GM19395 (cell line): ENCODE data around the gene SLC25A51.
"Not testable (repeated sequence)": the region's sequence is repeated elsewhere in the genome, so short reads cannot be mapped to it uniquely, and the experiment has no call there.

Experiments used
- ATAC-seq: cut with Tn5 transposase; IDR thresholded peaks from one replicate; pipeline ENCODE4 v1.9.1; 2021; ENCODE audit warnings: mild to moderate bottlenecking, moderate library complexity; ENCODE audit not compliant: unreplicated experiment

The SLC25A51 gene

GRCh38 chr9:37921546-37922300, 17.8 kb upstream of the SLC25A51 start:
- no peak for ATAC-seq

GRCh38 chr9:37921168-37921510, 17.2 kb upstream of the SLC25A51 start:
- ATAC-seq = no peak

DNA sequence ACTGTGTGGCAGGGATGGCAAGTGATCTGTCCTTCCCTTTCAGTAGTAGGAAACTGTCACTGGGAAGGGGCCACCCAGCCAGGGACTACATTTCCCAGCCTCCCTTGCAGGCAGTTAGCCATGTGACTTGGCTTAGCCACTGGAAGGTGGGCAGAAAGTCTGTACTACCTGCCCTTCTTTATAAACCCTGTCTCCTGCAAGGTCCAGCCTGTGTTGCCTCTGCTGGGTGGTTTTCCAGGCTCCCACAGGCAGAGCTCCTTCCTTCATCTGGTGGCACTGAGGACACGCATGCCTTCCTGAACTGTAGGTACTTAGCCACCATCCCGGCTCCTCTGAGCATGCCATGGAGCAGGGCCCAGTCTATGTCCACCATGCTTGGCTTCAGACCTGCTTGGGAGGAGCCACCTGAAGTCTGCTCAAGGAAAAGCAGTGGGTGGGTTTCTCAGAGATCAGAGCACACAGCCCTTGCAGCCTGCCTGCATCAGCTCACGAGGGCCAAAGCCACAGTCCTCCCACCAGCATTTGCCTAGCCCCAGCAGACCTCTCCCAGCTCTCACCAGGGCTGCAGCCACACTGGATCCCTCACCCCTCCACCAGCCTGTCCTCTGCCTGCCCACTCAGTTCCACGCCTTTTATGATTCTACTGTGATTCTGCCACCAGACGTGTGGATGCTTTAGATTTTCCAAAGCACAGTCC, 16.7 kb upstream of the SLC25A51 start:
- ATAC-seq = peak; percentile 66

- no peak for ATAC-seq
Observed at GRCh38 chr9:37919956-37920335, 16.0 kb upstream of the SLC25A51 start.

DNA sequence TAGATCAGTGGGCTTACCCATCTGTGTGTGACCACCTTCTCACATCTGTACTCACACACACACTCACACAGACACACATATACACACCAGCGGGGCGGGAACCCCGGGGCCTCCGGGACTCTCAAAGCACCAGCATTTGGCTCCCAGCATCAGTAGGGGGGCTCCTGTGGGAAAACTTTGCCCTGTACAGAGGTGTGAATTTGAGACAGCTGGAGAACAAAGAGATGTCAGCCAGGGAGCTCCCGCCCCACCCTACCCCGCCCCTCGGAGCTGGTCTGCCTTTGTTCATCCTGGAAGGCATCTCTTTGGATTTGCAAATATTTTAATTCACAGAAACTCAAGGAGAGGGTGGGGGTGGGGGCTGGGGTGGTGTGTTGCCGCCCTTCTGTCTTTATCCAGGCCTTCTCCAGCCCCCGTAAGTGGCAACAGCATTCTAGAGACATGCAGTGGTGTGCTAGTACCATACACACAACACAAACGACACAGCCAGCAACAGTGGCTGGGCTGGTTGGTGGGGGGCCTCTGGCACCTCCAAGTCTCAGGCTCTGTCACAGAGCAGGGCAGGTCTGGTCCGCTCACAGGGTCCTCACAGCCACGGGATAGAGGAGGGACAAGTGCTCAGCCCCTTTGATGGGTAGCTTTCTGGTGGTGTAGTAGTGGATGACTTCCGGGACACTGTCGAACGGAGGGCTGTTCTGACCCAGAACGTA, 15.5 kb upstream of the SLC25A51 start:
- no peak for ATAC-seq

DNA sequence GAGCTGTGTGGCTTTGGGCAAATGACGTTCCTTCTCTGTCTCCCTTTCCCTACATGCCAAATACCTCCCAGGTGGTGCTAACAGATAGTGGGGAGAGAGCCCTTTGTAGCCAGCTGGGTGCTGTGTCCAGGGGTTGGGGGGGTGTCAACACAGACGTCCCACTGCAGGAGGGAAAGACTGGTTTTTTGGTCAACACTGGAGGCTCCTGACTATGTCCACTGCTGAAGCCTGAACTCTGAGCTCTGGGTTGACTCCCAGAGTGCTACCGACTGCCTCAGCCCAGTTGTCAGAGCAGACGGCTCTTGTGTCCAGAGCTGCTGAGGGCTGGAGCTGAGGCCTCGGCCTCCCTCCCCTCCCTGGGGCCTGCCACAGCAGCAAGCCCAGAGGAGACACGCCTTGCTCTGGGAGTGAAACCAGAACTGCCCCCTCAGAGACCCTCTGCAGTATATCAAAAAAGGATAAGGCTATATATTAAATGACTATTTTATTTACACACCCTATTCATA, 14.8 kb upstream of the SLC25A51 start:
- ATAC-seq = no peak

DNA sequence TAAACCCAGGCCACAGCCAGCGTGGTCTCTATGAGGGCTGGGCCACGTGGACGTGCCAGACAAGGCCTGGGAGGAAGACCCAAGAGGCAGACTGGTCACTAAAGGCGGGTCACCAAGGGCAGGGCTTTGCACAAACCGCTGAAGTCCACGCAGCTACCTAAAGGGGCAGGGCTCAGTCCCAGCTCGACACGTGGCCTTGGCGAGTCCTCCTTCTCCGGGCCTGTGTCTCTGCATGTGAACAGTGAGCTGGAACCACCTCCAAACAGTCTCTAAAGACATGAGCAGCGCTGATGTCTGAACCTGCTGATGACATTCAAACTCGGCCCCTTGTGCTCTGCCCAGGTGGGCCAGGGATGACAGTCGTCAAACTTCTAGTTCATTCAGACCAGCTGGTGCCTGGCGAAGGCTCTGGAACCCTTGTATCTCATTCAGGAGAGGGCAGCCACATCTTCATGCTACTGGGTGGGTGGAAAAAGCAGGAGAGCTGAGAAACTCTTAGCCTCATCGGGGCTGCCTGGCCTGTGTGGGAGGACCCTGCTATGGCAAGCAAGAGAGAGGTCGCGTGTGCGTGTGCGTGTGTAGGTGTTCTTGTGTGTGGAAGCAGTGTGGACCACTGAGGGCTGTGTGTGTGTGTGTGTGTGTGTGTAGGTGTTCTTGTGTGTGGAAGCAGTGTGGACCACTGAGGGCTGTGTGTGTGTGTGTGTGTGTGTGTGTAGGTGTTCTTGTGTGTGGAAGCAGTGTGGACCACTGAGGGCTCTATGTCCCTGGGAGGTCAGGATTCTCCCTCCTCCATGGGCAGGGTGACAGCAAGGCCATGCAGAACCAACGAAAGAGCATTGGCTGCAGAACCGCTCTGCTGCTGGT, 14.1 kb upstream of the SLC25A51 start:
- no peak for ATAC-seq

- ATAC-seq = no peak
Observed at GRCh38 chr9:37917313-37917731, 13.4 kb upstream of the SLC25A51 start.

GRCh38 chr9:37916471-37917312, 12.8 kb upstream of the SLC25A51 start:
- ATAC-seq = no peak

- ATAC-seq = no peak
Observed at GRCh38 chr9:37915911-37916470, 12.1 kb upstream of the SLC25A51 start.

DNA sequence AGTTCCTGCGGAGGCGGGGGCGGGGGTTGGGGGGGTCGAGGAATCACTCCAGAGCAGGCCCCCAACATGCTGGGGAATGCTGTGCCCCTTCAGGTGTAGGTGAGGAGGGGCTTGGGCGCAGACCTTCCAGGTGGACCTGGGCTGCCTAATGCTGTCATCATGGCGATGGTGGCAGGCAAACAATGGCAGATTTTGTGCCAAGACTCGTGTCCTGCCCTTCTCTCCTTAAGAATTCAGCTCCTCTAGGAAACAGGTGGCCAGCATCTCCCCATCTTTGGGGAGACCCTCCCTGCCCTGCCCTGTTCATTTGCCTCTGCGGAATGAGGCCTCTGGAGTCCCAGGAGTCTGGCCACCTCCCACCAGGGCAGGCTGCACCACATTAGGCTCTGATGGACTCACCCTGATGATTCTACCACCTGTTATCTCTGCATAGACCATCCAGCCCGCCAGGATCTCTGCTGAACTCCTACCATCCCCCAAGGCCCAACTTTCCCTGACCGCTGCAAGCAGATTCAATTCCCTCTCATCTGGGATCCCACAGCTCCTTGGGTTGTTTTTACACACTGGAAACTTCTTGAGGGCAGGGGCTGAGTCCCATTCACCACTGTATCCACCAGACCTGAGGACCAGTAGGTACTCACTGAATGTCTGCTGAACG, 10.9 kb upstream of the SLC25A51 start:
- no peak for ATAC-seq

DNA sequence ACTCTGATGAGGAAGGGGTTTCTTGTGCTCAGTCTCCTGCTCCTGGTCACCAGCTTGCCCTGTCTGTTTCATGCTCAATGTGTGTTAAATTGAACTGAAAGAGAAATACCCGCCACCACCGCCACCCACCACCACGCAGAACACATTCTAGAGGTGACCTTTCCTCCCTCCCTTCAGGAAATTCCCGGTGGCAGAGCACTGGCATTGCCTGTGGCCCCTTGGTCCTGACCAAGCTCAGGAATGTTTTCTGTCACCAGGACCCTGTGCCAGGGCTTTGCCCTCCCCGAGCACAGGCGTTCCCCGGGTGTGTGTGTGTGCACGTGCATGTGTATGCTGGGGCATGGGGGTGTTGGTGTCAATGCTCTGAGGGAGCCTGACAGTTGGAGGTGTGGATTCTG, 10.2 kb upstream of the SLC25A51 start:
- no peak for ATAC-seq

DNA sequence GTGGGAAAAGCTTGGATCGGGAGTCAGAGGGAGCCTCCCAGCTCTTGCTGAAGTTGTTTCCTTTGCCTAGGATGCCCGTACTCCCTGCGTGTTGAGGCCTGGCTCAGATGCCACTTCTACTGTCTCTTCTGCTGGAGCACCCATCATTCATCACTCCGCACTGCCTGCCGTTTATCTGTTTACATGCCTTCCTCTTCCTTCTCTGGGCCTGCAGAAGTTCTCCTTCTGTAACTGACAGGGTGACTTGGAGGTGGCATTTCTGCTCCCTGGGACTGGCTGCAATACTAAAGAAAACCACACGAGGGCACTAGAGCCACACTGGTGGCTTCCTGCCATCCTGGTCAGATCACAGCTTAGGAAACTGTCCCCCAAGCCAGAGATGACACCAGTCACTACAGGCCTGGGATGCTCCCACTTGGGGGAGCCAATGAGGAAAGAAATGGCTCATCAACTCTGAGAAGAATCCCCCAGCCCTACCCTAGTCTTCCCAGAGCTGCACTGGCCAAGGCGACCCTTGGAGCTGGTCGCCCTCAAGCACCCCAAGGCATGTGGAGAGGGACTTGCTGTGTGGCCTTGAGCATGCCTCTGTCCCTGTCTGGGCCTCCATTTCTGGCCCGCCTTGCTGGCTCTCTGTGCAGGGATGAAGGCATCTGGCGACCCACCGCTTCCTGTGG, 9.7 kb upstream of the SLC25A51 start:
- ATAC-seq = peak; percentile 80

DNA sequence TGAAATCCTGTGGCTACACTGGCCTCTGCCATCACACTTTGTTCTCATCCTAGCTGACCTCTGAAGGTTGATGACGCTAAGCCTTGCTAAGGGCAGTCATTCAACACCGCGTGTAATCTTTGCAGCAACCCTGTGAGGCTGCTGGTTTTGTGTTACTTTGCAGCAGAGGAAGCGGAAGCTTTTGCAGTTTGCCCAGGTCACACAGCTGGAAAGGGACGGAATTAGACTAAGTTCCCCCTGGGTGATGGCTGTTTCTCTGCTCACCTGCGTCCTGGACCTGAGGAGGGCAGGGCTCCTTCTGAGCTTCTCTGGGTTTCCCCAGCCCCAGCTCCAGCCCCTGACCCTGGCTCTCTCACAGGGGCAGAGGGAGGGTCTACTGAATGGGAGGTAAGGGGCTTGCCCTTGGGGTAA, 7.3 kb upstream of the SLC25A51 start:
- no peak for ATAC-seq

- ATAC-seq = no peak
Observed at GRCh38 chr9:37910271-37910670, 6.3 kb upstream of the SLC25A51 start.

DNA sequence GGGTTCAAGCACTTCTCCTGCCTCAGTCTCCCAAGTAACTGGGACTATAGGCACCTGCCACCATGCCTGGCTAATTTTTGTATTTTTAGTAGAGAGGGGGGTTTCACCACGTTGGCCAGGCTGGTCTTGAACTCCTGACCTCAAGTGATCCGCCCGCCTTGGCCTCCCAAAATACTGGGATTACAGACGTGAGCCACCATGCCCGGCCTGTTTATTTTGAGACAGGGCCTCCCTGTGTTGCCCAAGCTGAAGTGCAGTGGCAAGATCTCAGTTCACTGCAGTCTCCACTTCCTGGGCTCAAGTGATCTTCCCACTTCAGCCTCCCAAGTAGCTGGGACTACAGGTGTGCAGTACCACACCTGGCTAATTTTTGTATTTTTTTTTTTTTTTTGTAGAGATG, 5.9 kb upstream of the SLC25A51 start:
- not testable (repeated sequence) for ATAC-seq

DNA sequence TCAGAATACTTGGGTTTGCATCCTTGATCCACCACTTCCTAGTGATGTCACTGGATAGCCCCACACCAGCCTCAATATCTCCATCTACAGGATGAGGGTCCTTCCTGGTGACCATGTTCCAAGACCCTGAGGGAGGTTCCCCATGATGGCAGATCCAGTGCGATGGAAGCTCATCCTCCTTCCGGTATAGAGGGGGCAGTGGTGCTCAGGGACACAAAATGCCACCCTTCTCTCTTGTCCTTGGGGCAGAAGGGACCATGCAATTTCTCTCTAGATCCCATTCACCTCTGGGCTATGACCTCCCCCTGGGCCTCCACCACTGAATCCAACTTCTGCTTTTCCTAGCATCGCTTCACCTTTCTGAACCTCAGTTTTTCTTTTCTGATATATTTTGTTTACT, 5.4 kb upstream of the SLC25A51 start:
- no peak for ATAC-seq

DNA sequence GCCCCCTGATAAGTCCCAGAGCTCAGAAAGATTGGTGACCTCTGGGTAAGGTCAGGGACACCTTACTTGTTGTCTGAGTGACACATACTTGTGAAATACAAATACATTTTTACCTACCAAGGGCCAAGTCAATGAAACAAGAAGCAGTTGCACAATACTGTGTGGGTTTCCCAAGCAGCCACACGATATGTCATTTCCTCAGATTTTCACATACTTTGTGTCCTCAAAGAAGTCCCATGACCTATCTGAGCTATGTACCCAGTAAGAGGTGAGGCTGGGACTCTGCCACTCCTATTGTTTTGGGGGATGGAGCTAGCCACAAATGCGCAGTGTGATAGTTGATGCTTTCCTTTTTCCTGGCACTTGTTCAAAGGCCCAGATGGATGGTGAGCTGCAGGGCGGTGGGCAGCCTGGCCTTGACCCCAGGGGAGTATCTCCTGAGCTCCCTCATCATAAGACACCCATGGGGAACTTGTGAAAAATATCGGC, 4.8 kb upstream of the SLC25A51 start:
- no peak for ATAC-seq
